ENCODE results near the gene G6PD.

DNA sequence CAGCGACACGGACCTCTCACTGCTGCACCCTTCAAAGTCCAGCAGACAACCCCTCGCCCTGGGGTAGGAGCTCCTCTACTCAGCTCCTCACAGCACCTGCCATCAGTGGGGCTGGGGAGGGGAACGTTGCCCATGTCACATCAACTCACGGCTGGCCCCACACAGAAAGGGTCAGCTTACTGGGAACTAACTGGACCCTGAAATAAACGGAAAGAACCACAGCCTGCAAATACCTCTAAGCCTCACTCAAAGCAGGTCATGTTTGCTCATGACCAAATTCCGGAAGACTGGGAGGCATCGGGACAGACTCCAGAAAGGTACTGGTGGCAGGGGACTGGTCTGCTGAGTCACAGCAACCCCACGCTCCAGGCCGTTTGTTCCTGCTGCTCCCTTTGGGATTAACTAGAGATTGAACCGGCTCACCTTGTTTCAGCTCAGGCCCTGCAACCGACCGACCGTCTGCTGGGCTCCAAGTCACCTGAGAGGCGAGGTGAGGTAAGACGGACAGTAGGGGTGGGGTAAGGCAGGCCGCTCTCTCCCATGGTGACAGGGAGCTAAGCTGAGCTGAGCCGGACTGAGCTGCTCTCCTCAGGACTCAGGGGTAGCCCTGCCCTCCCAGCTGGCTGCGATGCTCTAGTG lies 5.6 kb downstream of the G6PD start:
- TF ChIP-seq POLR2A (IDR thresholded peaks at IDR 0.05; ENCODE audit: low read depth, low read length) (no peak), RCOR1 (IDR thresholded peaks at IDR 0.05; ENCODE audit: insufficient replicate concordance, low read length) (no peak), RAD21 (IDR thresholded peaks at IDR 0.05; ENCODE audit: low read length) (no peak)
- TF ChIP-seq, protein P1, sequence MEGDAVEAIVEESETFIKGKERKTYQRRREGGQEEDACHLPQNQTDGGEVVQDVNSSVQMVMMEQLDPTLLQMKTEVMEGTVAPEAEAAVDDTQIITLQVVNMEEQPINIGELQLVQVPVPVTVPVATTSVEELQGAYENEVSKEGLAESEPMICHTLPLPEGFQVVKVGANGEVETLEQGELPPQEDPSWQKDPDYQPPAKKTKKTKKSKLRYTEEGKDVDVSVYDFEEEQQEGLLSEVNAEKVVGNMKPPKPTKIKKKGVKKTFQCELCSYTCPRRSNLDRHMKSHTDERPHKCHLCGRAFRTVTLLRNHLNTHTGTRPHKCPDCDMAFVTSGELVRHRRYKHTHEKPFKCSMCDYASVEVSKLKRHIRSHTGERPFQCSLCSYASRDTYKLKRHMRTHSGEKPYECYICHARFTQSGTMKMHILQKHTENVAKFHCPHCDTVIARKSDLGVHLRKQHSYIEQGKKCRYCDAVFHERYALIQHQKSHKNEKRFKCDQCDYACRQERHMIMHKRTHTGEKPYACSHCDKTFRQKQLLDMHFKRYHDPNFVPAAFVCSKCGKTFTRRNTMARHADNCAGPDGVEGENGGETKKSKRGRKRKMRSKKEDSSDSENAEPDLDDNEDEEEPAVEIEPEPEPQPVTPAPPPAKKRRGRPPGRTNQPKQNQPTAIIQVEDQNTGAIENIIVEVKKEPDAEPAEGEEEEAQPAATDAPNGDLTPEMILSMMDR (conservative IDR thresholded peaks at IDR 0.05; ENCODE audit: low read depth, low read length): no peak
- TF ChIP-seq, protein P2, sequence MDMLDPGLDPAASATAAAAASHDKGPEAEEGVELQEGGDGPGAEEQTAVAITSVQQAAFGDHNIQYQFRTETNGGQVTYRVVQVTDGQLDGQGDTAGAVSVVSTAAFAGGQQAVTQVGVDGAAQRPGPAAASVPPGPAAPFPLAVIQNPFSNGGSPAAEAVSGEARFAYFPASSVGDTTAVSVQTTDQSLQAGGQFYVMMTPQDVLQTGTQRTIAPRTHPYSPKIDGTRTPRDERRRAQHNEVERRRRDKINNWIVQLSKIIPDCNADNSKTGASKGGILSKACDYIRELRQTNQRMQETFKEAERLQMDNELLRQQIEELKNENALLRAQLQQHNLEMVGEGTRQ (IDR thresholded peaks at IDR 0.05; ENCODE audit: low read depth, low read length): no peak
